HG02763 (cell line): ENCODE measurements around the gene PROC.
A peak's percentile ranks its signal among the peaks of the same experiment; 100 is the strongest.

Experiments
- ATAC-seq: cut with Tn5 transposase; IDR thresholded peaks from one replicate; pipeline ENCODE4 v1.9.1; 2021; ENCODE audit warnings: mild to moderate bottlenecking, moderate library complexity; ENCODE audit not compliant: unreplicated experiment

The PROC gene

GRCh38 chr2:127413200-127413599 lies 5.0 kb upstream of the PROC start:
- no peak for ATAC-seq

- ATAC-seq = no peak
Observed at GRCh38 chr2:127413782-127414637, 4.2 kb upstream of the PROC start.

- ATAC-seq = no peak
Observed at GRCh38 chr2:127414638-127415592, 3.3 kb upstream of the PROC start.

GRCh38 chr2:127415593-127416505 lies 2.4 kb upstream of the PROC start:
- peak; percentile 74 for ATAC-seq

GRCh38 chr2:127416506-127417001 lies 1.7 kb upstream of the PROC start:
- ATAC-seq = no peak

GRCh38 chr2:127417406-127417805 lies 821 bp upstream of the PROC start:
- ATAC-seq = no peak

- ATAC-seq = no peak
Observed at GRCh38 chr2:127419112-127419430, 844 bp downstream of the PROC start.

- ATAC-seq = no peak
Observed at GRCh38 chr2:127419448-127420038, 1.3 kb downstream of the PROC start.

- no peak for ATAC-seq
Observed at GRCh38 chr2:127420039-127420864, 2.0 kb downstream of the PROC start.

GRCh38 chr2:127421116-127421800 lies 3.0 kb downstream of the PROC start:
- ATAC-seq = no peak

GRCh38 chr2:127421871-127422558 lies 3.8 kb downstream of the PROC start:
- no peak for ATAC-seq

- ATAC-seq = no peak
Observed at GRCh38 chr2:127422559-127423477, 4.6 kb downstream of the PROC start.

GRCh38 chr2:127423478-127423843 lies 5.2 kb downstream of the PROC start:
- ATAC-seq = no peak

- ATAC-seq = no peak
Observed at GRCh38 chr2:127423880-127424279, 5.7 kb downstream of the PROC start.

GRCh38 chr2:127424598-127425520 lies 6.6 kb downstream of the PROC start:
- no peak for ATAC-seq
